Kidney (tissue), 22 donors: ENCODE results near the gene ABCB9. TPM values are rescaled to one million over a fixed set of nuclear protein-coding genes. Genes with fewer than 3 reads are reported as not detected.
"Not testable (repeated sequence)": the region's sequence is repeated elsewhere in the genome, so short reads cannot be mapped to it uniquely, and the experiment has no call there.

ENCODE experiments used
- DNase-seq, 5 donors: peaks; one replicate each; pipeline ENCODE4 v3.0.0-alpha.2; 2013 to 2020
- FAIRE-seq: peaks from 2 replicates; lab custom pipeline; 2012; peaks lifted over from hg19 to GRCh38; lab: Jason Lieb, UNC
- H3K27ac ChIP-seq, 2 donors: one replicate each; pipeline ENCODE4 v1.7.0; 2013; ENCODE audit warnings: low read depth in 2 of 2, low read length in 2 of 2, inconsistent platforms in 1 of 2
- H3K27me3 ChIP-seq: one replicate; pipeline ENCODE4 v1.7.1; 2013; ENCODE audit warnings: low read length, inconsistent platforms; ENCODE audit not compliant: control insufficient read depth, insufficient read depth
- H3K36me3 ChIP-seq, 3 donors: one replicate each; pipeline versions ENCODE4 v1.7.0 to v1.7.1; 2013; ENCODE audit warnings: low read length in 3 of 3, control low read depth in 1 of 3, inconsistent platforms in 1 of 3; ENCODE audit not compliant: insufficient read depth in 3 of 3, control insufficient read depth in 2 of 3
- H3K4me1 ChIP-seq, 3 donors: one replicate each; pipeline versions ENCODE4 v1.7.0 to v1.7.1; 2013; ENCODE audit warnings: low read length in 3 of 3, inconsistent platforms in 1 of 3, low read depth in 1 of 3; ENCODE audit not compliant: control insufficient read depth in 2 of 3, insufficient read depth in 2 of 3
- H3K4me3 ChIP-seq, 3 donors: one replicate each; pipeline versions ENCODE4 v1.7.0 to v1.8.1; 2013; ENCODE audit warnings: low read length in 3 of 3, control low read depth in 1 of 3, inconsistent platforms in 1 of 3
- H3K9ac ChIP-seq, 3 donors: one replicate each; pipeline versions ENCODE4 v1.7.0 to v1.7.1; 2013; ENCODE audit warnings: low read length in 3 of 3, control low read depth in 1 of 3, inconsistent platforms in 1 of 3
- H3K9me3 ChIP-seq, 3 donors: one replicate each; pipeline versions ENCODE4 v1.7.0 to v1.7.1; 2013; ENCODE audit warnings: low read length in 3 of 3, control low read depth in 1 of 3, inconsistent platforms in 1 of 3; ENCODE audit not compliant: control insufficient read depth in 2 of 3, insufficient read depth in 1 of 3
- CTCF ChIP-seq: IDR thresholded peaks from 3 replicates; pipeline ENCODE4 v1.5.1; 2012; ENCODE audit warnings: mild to moderate bottlenecking, moderate library complexity, borderline replicate concordance; ENCODE audit not compliant: insufficient read depth; ENCODE audit errors: extremely low read depth
- intact Hi-C: fragments of 100-400 bp; cut with DNase I; formaldehyde crosslinking; loops from one replicate; pipeline ENCODE4 v1.11.1; 2022
- long read RNA-seq, 10 donors: library from polyadenylated mRNA in 1 of 10; unstranded in 1 of 10; transcript quantifications; one replicate each; pipeline ENCODE4 v2.0.0 and lab custom pipeline, GENCODE V29; 2021 to 2026
- polyA plus RNA-seq: library from polyadenylated mRNA; stranded (reverse); fragments of 350-450 nt; fragmentation: Illumina TruSeq; extraction: RNeasy Lipid Tissue Mini Kit (QIAGEN cat#74804); gene quantifications from one replicate; pipeline ENCODE4 v1.2.3, GENCODE V29; 2014; ENCODE audit warnings: low read depth, low replicate concordance; ENCODE audit not compliant: insufficient read depth
- total RNA-seq: library from RNA; stranded (reverse); fragmentation: NEBNext Ultra II Directional; extraction: Animal tissue kit (Norgen Biotek cat#: 25700); gene quantifications from one replicate; pipeline ENCODE4 v1.2.1, GENCODE V29; 2021
- donor health status: control.
- donor health status: control.
- donor health status: control.
- donor health status: control.
- donor health status: control.
- donor health status: DM: yes; HTN: yes; CAD: no.
- donor health status: Normal renal cell carcinoma (clear cell type).

ABCB9 gene
- total RNA-seq (7.6 TPM), polyA plus RNA-seq (4.6 TPM)
- long read RNA-seq, donor 1, partial matches to known transcripts = 106 of 165 reads
- long read RNA-seq, donor 1, other reads (novel, unspliced or antisense) = 59 of 165 reads
- long read RNA-seq, donor 2, partial matches to known transcripts = 7 of 12 reads
- long read RNA-seq, donor 2, other reads (novel, unspliced or antisense) = 5 of 12 reads
- long read RNA-seq, donor 3, partial matches to known transcripts = 0 of 1 reads
- long read RNA-seq, donor 3, other reads (novel, unspliced or antisense) = 0 of 1 reads
- long read RNA-seq, donor 4, partial matches to known transcripts = 186 of 278 reads
- long read RNA-seq, donor 4, other reads (novel, unspliced or antisense) = 90 of 278 reads
- long read RNA-seq, donor 5 = 0 reads
- long read RNA-seq, donor 6, partial matches to known transcripts = 175 of 252 reads
- long read RNA-seq, donor 6, other reads (novel, unspliced or antisense) = 77 of 252 reads
- long read RNA-seq, donor 7, partial matches to known transcripts = 5 of 10 reads
- long read RNA-seq, donor 7, other reads (novel, unspliced or antisense) = 5 of 10 reads
- long read RNA-seq, donor 8 = 0 reads
- long read RNA-seq, donor 9, partial matches to known transcripts = 52 of 80 reads
- long read RNA-seq, donor 9, other reads (novel, unspliced or antisense) = 27 of 80 reads
- long read RNA-seq, donor 10 = 0 reads

GRCh38 chr12:122965851-122966742 lies at the start of gene ABCB9:
Gene ABCB9 (minus strand): TSS chr12:122966463. CDS start chr12:122960235, 6,228 bp downstream.
- TF ChIP-seq CTCF = no peak
- H3K9me3 ChIP-seq = no peaks in the 10 kb centered on the region
- no peaks in the 10 kb centered on the region for H3K27me3 ChIP-seq
- H3K36me3 ChIP-seq = no peaks in the 10 kb centered on the region
- peaks cover 0 to 24% (median 19%) of the 10 kb centered on the region in 3 donors for H3K4me1 ChIP-seq
- H3K9ac ChIP-seq = peak within 1 kb of the TSS; percentile 2 to 55 (median 23)
- H3K27ac ChIP-seq = no peak within 1 kb of the TSS
- H3K4me3 ChIP-seq = peak within 1 kb of the TSS; percentile 41 to 75 (median 63)
- intact Hi-C loops = no loop called here
- DNase-seq (peak; percentile 95 to 99 (median 97)), FAIRE-seq (no peak)

GRCh38 chr12:123014473-123014872 lies 48.2 kb upstream of the ABCB9 start:
- H3K36me3 ChIP-seq, H3K9ac ChIP-seq, H3K9me3 ChIP-seq, H3K4me3 ChIP-seq, H3K27ac ChIP-seq, DNase-seq, FAIRE-seq, H3K4me1 ChIP-seq, intact Hi-C loops, H3K27me3 ChIP-seq: not testable (repeated sequence)

GRCh38 chr12:123013185-123014095 lies 47.2 kb upstream of the ABCB9 start:
- no peak for DNase-seq
- H3K27me3 ChIP-seq = no peaks in the 10 kb centered on the region
- no peak overlapping the region for H3K4me3 ChIP-seq
- no peak overlapping the region for H3K9ac ChIP-seq
- FAIRE-seq = no peak
- H3K27ac ChIP-seq = no peak overlapping the region
- no peak for TF ChIP-seq CTCF
- no peaks in the 10 kb centered on the region for H3K4me1 ChIP-seq
- H3K9me3 ChIP-seq = no peaks in the 10 kb centered on the region
- H3K36me3 ChIP-seq = peaks cover 0 to 9% (median 0%) of the 10 kb centered on the region in 3 donors
- intact Hi-C loops = no loop called here
